ENCODE results near the gene BLACAT1.
A peak's percentile ranks its signal among the peaks of the same experiment; 100 is the strongest.

BLACAT1 gene

DNA sequence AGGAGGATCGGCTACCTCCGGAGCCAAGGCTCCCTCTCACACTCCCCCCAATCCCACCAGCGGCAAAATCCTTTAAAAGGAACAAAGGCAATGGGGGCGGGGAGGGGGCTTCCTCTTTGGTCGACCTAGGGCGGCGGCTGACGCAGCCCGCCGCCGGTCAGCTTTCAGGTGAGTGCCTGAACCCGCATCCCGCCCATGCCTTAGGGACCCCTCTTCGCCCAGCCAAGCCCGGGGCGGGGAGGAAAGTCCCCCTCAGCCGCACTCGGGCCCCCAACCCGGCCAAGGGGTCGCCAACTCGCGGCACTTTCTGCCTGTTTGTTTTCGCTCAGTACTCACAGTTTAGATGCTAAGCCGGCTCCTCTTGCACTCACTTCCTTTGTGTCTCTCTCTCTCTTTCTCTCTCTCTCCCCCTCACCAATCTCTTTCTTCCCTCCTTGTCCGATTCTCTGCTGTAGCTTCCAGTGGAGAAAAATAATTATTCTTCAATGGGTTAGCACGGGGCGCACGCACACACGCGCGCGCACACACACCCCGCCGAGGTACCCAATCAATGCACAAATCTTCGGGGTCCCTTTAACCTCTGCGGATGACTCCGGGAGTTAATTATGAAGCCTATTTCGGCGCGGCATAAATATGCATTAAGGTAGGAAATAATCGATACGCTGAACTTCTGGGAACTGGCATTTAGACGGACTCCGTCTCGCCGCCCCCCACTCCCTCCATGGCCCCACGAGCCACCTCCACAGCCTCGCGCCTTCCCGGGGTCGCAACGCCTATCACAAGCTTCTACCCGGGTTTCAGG is at the start of gene BLACAT1:
TSS of gene BLACAT1 (minus strand) at position 465 of the 802 bp plus-strand sequence.
- no peak for DNase-seq

DNA sequence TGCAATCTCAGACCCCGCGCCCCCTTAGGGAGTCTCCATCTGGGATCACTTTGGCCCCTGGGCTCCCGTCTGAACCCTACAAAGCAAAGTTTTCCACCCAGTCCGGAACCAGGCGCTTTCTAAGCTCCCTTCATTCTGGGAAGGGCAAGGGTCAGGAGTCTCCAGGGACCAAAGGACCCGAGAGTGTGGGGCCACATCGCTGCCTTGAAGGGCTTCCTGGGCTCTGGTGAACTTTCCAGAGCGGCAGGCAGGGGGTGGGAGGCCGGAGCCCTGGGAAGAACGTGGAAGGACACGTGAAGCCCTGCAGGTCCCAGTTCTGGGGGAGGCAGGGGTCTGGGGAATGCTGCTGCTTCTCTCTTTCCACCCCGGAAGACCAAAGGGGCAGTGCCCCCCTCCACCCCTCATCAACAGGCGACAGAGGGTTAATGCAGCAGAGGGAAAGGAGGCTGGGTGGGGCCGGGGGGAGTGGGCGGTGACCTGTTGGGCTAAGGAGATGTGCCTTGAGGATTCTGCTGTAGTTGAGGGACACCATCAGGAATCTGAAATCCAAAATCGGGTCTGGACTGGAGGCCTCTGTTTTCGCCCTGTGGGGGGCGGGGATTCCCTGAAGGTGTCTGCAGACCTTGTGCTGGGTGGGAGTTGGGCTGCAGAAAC is 49.4 kb upstream of the BLACAT1 start:
- no peak for DNase-seq

DNA sequence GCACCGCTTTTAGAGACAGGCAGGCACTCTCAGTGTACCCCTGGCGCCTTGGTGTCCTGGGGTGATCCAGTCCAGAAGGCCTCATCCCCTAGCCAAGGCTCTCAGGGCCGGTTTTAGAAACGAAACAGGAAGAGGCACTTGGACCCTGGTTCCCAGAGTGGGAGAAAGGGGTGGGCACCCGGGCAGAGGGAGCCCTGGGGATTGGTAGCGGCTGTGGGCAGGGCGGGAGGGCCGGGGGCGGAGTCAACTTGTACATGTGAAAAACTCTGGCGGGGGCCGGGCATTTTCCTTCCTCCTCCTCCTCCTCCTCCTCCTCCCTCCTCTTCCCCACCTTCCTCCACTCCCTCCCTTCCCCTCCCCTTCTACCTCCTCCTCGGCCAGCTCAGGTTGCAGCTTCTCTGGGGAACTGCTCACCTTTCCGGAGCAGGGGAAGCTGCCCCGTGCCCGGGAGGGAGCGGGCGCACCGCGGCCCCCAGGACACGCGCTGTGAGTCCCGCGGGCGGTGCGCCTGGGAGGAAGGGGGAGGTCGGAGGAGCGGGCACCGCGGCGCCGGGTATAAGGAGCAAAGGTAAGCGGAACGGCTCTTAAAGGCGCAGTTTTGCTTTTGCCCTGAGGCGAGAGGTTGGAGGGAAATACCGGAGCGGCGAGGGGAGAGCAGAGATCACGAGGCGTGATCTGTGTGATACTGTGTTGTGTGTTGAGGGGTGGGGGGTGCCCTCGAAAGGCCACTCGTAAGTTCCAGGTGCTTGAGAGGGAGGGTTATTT is 48.6 kb upstream of the BLACAT1 start, which contains the start of gene CDK18:
TSS of gene CDK18 (plus strand) at position 359 of the 765 bp plus-strand sequence. CDS start 18,499 bp downstream, outside the sequence.
- DNase-seq = peak; percentile 31

DNA sequence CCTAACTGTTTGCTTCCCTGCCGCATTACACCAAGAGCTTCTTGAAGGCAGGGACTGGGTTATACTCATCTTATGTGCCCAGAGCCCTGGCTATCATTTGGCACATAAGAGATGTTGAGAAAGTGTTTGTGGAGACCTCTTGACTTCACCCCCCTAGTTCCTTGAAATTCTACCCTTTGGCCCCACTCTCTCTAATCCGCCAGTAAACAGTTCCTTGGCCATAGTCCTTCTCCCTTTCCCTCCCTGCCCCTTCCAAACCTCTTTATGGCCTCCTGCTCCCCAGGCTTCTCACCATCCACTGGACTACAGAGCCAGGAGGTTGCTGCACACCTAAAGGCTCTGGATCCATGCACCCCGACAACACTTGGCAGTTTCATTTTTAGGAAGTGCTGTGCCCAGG is 47.1 kb upstream of the BLACAT1 start:
- no peak for DNase-seq

DNA sequence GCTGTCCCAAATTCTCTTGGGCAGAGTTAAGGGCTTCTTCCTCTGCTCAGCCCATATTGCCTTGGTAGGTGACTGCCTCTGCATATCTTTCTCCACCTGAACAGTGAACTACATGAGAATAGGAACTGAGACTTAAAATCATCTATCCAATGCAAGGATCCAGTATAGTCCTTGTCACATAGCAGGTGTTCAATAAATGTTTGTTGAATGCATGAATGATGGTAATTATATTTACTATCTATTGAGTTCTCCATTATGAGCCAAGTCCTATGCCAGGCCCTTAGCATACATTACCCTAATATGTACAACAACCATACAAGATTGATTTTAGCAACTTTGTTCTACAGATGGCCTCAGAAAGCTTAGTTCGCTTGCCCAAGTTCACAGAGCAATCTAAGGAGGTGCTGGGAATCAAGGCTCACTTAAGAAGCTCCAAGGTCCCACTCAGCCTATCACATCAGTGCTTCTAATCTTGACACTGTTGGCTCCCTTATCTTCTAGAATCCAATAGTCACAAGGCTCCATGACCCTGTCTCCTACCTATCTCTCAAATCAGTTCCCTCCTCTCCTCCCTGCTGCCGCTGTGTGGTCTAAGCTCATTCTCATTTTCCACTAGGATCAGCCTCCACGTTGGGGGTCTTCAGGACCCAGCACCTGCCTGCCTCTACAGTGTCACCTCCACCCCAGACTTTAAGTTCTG is 46.4 kb upstream of the BLACAT1 start:
- DNase-seq = no peak

DNA sequence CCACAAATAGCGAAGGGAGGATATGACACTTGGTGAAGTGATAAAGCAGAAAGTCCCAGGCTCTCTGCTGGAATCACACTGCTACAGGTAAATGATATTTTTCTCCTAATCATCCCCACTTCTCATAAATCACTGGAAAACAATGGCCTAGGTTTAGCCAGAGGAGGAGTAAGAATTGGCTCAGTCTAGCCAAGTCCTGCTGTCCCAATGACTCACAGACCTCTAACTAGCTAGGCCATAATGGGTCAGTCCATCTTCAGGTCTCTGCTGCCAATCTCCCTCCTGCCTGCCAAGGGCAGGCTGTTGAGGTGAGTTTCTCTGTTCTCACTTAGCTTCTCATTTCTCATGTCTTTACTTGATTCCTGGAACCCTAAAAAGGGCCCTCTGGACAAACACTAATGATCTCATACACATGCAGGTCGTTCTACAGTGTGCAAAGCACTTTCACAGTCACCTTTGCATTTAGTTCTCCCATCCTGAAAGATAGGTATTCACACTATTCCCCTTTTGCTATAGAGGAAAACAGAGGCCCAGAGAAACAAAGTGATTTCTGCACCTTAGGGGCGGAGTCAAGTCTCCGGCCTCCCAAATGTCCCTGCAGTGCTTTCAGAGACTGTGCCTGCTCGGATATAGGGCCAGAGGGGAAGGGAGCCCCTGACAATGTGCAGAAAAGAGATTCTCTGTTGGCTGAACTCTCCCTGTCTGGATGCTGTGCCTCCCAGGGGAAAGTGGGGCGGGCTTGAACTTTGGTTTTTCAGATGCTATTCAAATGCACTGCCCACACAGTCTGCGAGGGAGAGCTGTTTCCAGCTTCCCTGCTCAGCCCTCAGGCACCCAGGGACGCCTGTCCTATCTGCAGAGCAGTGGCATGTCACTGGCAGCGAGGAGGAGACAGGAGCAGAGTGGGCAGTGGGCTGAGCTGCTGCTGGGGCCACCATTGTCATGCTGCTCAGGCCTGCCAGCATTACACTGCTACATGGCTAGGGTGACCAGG is 44.7 kb upstream of the BLACAT1 start:
- no peak for DNase-seq

DNA sequence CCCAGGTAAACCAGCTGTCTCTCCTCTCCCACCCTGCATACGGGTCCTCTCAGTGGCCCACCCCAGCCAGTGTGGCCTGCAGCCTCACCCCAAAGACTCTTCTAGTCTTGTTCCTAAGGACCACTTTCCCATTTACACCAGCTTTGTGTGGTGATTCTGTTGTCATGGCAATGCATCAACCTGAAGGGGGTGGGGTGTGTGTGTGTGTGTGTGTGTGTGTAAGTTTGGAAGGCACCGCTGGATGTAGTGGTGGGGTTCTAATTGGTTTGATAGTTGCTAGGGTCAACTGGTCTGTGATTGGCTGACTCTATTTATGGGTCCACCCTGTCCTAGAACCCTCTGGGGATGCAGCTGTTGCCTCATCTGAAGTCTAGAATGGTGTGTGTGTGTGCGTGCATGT is 43.9 kb upstream of the BLACAT1 start:
- DNase-seq = no peak

DNA sequence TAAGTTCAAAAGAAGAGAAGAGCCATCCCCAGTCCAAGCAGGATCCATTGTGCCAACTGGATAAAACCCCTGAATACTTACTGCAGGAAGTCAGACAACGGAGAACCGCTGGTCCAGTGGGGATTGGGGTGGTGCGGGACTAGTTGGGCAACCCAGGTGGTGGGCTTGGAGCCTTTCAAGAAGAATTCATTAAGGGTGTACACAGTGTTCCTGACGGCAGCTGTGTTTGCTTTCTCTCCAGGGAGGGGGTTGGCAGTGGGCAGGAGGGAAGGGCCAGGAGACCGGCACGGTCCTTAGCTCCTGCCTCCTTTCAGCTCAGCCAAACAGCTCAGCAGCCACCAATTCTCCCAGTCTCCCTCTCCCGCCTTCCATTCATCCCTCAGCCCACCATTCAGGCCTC is 41.5 kb upstream of the BLACAT1 start:
- no peak for DNase-seq

DNA sequence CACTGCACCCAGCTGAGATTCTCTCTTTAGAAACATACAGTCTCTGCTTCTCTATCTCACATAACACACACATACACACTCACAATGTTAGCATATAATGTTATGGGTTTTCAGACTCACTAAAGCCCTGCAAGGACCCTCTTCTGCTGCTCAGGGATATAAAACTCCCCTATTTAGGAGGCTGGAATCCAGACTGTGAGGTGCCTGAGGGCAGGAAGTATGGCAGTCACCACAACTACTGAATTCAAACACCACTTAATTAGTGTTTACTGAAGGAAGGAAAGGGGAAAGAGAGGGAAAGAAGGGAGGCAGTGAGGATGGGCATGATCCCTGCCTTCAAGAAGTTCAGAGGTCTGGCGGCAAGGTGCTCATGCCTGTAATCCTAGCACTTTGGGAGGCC is 40.8 kb upstream of the BLACAT1 start:
- DNase-seq = no peak

DNA sequence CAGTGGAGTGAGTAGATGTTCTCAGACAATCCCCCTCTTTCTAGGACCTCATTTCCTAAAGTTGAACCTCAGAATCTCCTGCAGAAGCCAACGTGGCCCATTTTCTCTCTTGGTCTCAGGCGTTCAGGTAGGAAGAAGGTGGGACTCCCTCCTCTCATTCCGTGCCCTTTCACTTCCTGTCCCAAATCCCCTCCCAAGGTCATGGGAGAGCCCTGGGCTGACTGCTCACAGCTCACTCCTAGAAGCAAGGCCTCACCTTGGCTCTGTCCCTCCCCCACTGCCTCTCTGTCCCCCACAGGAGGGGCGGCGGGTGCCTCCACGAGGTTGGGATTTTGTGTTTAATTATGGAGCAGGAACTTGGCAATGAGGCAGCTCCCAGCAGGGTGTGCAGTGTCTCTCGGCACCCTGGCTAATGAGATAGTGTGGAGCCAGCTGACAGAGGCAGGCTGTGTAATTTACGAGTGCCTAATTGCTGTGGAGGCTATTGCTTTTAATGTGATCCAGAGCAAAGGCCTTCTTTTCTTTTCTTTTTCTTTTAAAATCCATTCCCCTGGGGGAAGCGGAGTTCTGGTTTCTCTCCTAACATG is 39.5 kb upstream of the BLACAT1 start:
- no peak for DNase-seq

DNA sequence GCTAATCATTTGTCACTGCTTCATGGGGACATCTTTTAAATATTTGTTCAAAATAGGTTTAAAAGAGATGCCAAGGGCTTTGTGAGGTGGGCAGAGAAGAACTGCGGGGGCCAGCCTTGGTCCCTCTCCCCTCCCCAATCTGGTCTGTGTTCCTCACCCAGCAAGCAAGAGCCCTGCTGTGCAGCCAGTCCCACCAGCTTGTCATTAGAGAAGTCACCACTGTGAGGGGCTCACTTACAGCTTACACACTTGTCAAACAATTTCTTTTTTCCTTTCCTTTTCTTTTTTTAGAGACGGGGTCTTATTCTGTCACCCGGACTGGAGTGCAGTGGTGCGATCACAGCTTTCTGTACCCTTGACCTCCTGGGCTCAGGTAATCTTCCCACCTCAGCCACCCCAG is 38.3 kb upstream of the BLACAT1 start:
- DNase-seq = no peak

DNA sequence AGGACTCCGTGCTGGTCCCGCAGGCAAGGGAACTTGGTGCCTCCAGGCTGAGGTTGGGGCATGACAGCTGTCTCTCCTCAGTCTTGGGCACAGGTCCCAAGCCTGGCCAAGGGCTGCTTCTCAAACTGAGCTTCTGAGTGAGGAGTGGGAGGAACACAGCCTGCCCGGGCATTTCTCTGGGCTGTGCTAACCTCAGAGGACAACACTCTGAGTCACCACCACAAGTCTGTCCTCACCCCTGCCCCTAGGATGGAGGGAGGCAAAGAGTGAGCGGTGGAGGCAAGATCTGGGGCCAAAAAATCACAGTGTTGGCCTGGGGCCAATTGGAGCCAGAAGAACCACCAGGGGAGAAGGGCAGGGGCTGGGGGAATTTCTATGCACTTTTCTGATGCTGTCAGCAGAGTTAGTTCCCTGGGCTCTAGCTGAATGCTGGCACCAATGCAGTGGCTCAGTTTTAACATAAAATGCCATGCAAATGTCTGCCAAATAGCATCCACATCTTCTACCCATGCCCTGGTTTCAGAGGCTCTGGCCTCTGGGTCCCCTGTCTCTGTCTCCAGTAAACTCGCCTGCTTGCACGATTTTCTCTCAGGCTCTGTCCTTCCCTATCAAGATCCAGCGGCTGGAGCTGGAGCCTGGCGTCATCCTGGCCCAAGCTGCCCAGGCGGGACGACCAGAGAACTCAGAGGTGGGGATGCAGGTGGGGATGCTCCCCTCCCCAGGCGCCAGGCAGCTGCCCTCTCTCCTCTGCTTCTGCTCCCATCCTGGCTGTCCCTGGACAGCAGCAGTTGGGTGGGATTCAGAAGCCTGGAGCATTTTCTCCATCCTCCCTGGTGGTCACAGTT is 37.6 kb upstream of the BLACAT1 start:
- no peak for DNase-seq

DNA sequence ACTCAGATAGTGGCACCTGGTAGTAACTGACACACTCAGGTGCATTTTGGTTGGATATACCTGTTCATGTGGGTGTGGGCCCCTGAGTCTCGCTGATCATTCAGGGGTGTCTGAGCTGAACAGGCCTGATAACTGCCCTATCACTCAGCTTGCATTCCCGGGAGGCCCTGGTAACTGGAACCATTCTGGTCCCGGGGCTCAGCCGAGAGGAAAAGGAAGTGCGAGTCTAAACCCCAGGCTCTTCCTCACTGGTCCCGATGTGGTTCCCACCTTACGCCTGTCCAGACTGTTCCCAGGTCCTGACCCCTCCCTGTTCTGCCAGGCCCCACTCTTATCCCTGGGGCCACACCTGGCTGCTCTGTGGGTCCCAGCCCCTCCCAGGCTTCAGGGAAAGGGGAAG is 36.9 kb upstream of the BLACAT1 start:
- no peak for DNase-seq

DNA sequence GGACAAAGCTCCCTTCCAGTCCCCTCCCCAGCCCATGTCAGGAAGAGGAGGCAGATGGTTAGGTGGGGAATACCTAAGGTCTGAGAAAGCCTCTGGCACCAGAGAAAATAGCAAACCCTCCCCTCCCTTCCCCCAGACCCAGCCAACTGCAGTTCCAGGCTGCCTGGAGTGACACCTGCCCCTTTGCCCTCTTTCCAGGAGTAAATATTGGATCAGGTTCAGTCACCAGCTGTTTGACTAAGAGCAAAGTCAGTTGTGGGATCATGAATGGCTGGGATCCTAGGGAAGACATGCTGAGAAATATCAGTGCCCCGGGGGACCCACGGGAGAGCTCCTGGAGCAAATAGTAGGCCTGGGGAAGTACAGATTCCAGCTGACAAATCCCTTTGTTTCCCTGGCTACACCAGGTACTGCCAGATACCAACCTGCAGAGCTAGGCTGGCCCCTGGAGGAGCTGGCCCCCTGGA is 36.4 kb upstream of the BLACAT1 start:
- DNase-seq = no peak

DNA sequence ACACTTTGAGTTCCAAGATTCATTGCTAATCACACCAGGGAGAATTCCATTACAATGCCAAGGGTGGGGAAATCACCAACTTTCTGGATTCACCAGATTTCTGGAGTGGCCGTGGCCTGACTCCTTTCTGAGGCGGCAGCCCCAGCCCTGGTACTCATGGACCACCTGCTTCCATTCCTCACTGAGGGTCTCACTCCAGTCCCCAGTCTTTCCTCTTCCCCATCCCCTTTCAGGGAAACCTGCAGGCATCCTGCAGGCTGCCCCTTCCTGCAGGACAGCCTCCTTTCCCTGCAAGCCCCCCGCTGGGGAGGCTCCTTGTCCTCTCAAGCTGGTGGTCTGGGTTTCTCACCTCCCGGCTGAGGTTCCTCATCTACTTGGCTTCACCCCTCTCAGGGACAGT is 35.9 kb upstream of the BLACAT1 start:
- DNase-seq = no peak

DNA sequence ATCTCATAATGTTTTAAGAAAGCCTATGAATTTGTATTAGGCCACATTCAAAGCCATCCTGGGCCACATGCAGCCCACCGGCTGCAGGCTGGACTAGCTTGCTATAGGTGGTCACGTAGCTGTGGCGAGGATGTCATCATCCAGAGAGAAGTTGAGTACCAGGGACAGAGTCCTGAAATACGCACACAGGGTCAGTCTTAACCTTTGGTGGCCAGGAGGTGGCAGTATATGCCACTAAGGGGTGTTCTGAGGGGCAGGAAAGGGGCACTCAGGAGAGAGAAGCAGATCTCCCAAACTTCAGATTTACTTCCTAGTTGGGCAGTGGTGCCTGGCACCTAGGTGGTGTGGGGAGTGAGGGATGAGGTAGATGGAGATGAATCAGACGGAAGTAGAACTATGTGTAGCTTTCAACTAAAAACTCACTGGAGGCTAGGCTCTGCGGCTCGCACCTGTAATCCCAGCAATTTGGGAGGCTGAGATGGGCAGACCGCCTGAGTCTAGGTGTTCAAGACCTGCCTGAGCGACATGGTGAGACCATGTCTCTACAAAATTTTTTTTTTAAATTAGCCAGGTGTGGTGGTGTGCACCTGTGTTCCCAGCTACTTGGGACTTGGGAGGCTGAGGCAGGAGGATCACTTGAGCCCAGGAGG is 32.4 kb upstream of the BLACAT1 start:
- DNase-seq = peak; percentile 26

DNA sequence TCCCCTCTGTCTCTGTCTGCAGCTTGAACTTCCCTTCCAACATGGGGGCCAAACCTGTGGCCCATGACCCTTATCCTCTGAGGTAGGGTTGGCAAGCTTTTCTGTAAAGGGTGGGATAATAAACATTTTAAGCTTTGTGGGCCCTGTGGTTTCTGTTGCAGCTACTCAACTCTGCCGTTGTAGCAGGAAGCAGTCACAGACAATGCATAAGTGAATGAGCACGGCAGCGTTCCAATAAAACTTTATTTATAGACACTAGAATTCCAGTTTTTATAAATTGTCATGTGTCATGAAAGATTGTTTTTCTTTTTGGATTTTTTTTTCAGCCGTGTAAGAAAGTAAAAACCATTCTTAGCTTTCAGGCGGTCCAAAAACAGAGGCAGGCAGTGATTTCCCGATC is 30.4 kb upstream of the BLACAT1 start:
- no peak for DNase-seq

DNA sequence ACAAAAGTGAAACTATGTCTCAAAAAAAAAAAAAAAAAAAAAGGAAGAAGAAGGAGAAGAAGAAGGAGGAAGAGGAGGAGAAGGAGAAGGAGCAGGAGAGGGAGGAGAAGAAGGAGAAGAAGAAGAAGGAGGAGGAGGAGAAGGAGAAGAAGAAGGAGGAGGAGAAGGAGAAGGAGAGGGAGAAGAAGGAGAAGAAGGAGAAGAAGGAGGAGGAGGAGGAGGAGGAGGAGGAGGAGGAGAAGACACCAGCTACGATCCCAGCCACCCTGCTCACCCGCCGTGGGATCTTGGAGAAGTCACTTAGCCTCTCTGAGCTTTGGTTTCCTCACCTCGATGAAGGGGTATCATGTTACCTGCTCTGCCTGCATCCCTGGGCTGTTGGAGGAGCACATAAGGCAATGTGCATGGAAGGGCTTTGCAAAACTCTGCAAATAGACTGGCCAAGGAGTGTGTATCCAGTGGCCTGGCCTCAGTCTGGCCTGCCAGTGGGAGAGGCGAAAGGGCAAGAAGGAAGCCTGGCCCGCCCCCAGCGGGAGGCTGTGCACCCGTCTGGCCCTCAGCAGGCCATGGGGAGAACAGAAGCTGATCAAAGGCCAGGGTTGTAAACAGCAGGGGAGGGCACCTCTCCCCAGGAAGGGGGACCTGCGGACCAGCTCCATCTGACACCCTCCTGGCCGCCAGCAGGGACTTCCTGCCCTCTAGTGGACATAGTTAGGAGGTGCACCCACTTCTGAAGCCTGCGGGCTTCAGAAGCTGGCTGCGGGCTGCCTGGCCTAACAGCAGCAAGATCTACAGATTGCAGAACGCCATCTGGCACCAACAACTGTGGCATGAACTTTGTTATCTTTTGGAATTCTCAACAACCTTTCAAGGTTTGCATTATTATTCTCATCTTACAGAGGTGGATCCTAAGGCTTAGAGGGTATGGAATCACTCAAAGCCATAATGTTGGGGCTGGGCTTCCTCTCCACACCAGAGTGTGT is 29.4 kb upstream of the BLACAT1 start:
- DNase-seq = peak; percentile 37

All from activated T-cell treated with anti-CD3 and anti-CD28 coated beads for 4 hours (primary cell).